ENCODE data around the gene CAMK2A. TPM values are rescaled to one million over a fixed set of nuclear protein-coding genes. Genes with fewer than 3 reads are reported as not detected.

The CAMK2A gene
- total and polyA plus RNA-seq, 2 donors (not counting 1 experiment from before 2014, with no cell fraction given): 2.1 to 3.1 TPM

- TF ChIP-seq, protein P1, sequence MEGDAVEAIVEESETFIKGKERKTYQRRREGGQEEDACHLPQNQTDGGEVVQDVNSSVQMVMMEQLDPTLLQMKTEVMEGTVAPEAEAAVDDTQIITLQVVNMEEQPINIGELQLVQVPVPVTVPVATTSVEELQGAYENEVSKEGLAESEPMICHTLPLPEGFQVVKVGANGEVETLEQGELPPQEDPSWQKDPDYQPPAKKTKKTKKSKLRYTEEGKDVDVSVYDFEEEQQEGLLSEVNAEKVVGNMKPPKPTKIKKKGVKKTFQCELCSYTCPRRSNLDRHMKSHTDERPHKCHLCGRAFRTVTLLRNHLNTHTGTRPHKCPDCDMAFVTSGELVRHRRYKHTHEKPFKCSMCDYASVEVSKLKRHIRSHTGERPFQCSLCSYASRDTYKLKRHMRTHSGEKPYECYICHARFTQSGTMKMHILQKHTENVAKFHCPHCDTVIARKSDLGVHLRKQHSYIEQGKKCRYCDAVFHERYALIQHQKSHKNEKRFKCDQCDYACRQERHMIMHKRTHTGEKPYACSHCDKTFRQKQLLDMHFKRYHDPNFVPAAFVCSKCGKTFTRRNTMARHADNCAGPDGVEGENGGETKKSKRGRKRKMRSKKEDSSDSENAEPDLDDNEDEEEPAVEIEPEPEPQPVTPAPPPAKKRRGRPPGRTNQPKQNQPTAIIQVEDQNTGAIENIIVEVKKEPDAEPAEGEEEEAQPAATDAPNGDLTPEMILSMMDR (conservative IDR thresholded peaks at IDR 0.05 in 1 of 2, IDR thresholded peaks at IDR 0.05 in 1 of 2; ENCODE audit: low read depth in 1 of 2, low read length in 2 of 2): no peak
- TF ChIP-seq EZH2 (IDR thresholded peaks at IDR 0.05; ENCODE audit: low read length, missing control alignments): no peak
- Histone ChIP-seq H4K20me1 (ENCODE audit: control insufficient read depth, extremely low read depth, insufficient read depth, low read length) (no peaks in the 10 kb centered on the region), H2AFZ (ENCODE audit: low read length) (no peak overlapping the region), H3K9me3 (ENCODE audit: control insufficient read depth, insufficient read depth, low read depth, low read length) (no peaks in the 10 kb centered on the region), H3K27me3 (ENCODE audit: control insufficient read depth, insufficient read depth, low read length) (no peaks in the 10 kb centered on the region), H3K4me1 (ENCODE audit: control insufficient read depth, extremely low read depth, insufficient read depth, low read length) (peaks cover 8% of the 10 kb centered on the region), H3K79me2 (ENCODE audit: control insufficient read depth, insufficient read depth, low read length) (no peaks in the 10 kb centered on the region), H3K4me3 (replicated peaks in 1 of 4; ENCODE audit: control extremely low read depth in 1 of 4, insufficient read depth in 1 of 4, low read depth in 3 of 4, low read length in 4 of 4) (no peak overlapping the region), H3K4me2 (ENCODE audit: extremely low read depth, insufficient read depth, low read length) (no peak overlapping the region), H3K36me3 (ENCODE audit: control insufficient read depth, insufficient read depth, low read length) (no peaks in the 10 kb centered on the region), H3K9ac (ENCODE audit: insufficient read depth, low read length) (no peak overlapping the region), H3K27ac (ENCODE audit: insufficient read depth, low read length) (no peak overlapping the region)
- DNase-seq (ENCODE audit: low read depth in 2 of 2): no peak
These were observed 20.3 kb upstream of the CAMK2A start for GRCh38 chr5:150309886-150310239.

- Histone ChIP-seq H3K9me3 (ENCODE audit: control insufficient read depth, insufficient read depth, low read depth, low read length) (no peaks in the 10 kb centered on the region), H3K27me3 (ENCODE audit: control insufficient read depth, insufficient read depth, low read length) (no peaks in the 10 kb centered on the region), H3K4me1 (ENCODE audit: control insufficient read depth, extremely low read depth, insufficient read depth, low read length) (peaks cover 10% of the 10 kb centered on the region), H2AFZ (ENCODE audit: low read length) (no peak overlapping the region), H3K9ac (ENCODE audit: insufficient read depth, low read length) (no peak overlapping the region), H3K4me2 (ENCODE audit: extremely low read depth, insufficient read depth, low read length) (no peak overlapping the region), H3K4me3 (replicated peaks in 1 of 4; ENCODE audit: control extremely low read depth in 1 of 4, insufficient read depth in 1 of 4, low read depth in 3 of 4, low read length in 4 of 4) (no peak overlapping the region), H3K79me2 (ENCODE audit: control insufficient read depth, insufficient read depth, low read length) (no peaks in the 10 kb centered on the region), H3K27ac (ENCODE audit: insufficient read depth, low read length) (no peak overlapping the region), H4K20me1 (ENCODE audit: control insufficient read depth, extremely low read depth, insufficient read depth, low read length) (no peaks in the 10 kb centered on the region), H3K36me3 (ENCODE audit: control insufficient read depth, insufficient read depth, low read length) (no peaks in the 10 kb centered on the region)
- no peak for TF ChIP-seq EZH2 (IDR thresholded peaks at IDR 0.05; ENCODE audit: low read length, missing control alignments)
- TF ChIP-seq, protein P1 (conservative IDR thresholded peaks at IDR 0.05 in 1 of 2, IDR thresholded peaks at IDR 0.05 in 1 of 2; ENCODE audit: low read depth in 1 of 2, low read length in 2 of 2): no peak
- DNase-seq (ENCODE audit: low read depth in 2 of 2): no peak
These were observed 19.7 kb upstream of the CAMK2A start for GRCh38 chr5:150309101-150309885.

DNA sequence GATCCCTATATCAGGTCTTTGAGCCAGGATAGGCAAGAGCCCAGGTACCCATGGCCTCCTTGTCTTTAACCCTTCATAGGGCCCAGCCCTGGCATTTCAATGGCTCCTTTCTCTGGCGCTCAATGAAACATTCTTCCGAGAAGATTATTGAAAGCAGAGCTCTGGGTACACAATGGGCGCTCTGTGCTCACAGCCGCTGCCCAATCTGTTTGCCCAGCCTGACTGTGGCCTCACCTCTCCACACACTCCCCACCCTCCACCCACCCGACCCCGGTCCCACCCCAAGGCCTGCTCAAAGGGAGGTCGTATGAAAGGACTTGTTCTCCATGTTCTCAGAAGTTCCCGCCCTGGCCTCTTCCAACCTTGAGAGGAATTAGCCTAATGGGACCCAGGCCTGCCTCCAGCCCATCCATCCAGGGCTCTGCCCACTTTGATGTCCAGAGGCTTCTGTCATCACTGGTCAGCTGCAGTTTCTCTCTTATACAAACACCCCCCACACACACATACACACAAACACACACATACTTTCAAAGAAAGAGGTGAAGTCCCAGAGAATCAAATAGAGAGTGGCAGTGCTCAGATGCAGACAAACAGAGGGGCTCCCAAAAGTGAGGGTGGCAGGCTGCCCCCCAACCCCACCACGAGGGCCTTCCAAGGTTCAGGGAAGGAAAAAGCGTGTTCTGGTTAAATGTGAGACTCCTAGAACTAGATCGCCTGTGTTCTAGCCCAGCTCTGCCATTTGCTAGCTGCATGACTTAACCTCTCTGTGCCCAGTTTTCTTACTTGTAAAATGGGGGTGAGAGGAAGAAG, 18.2 kb upstream of the CAMK2A start:
- Histone ChIP-seq H3K4me2 (ENCODE audit: extremely low read depth, insufficient read depth, low read length) (no peak overlapping the region), H2AFZ (ENCODE audit: low read length) (no peak overlapping the region), H3K27ac (ENCODE audit: insufficient read depth, low read length) (no peak overlapping the region), H4K20me1 (ENCODE audit: control insufficient read depth, extremely low read depth, insufficient read depth, low read length) (no peaks in the 10 kb centered on the region), H3K9me3 (ENCODE audit: control insufficient read depth, insufficient read depth, low read depth, low read length) (no peaks in the 10 kb centered on the region), H3K9ac (ENCODE audit: insufficient read depth, low read length) (no peak overlapping the region), H3K4me3 (replicated peaks in 1 of 4; ENCODE audit: control extremely low read depth in 1 of 4, insufficient read depth in 1 of 4, low read depth in 3 of 4, low read length in 4 of 4) (no peak overlapping the region), H3K4me1 (ENCODE audit: control insufficient read depth, extremely low read depth, insufficient read depth, low read length) (peaks cover 22% of the 10 kb centered on the region), H3K27me3 (ENCODE audit: control insufficient read depth, insufficient read depth, low read length) (no peaks in the 10 kb centered on the region), H3K36me3 (ENCODE audit: control insufficient read depth, insufficient read depth, low read length) (no peaks in the 10 kb centered on the region), H3K79me2 (ENCODE audit: control insufficient read depth, insufficient read depth, low read length) (no peaks in the 10 kb centered on the region)
- no peak for DNase-seq (ENCODE audit: low read depth in 2 of 2)
- no peak for TF ChIP-seq EZH2 (IDR thresholded peaks at IDR 0.05; ENCODE audit: low read length, missing control alignments)
- TF ChIP-seq, protein P1 (conservative IDR thresholded peaks at IDR 0.05 in 1 of 2, IDR thresholded peaks at IDR 0.05 in 1 of 2; ENCODE audit: low read depth in 1 of 2, low read length in 2 of 2): no peak

Data from fibroblast of lung (primary cell).